Vagina (tissue), 2 donors: ENCODE measurements around the gene MRPL45.
"Not testable (repeated sequence)": the region's sequence is repeated elsewhere in the genome, so short reads cannot be mapped to it uniquely, and the experiment has no call there.

Source experiments
- POLR2A ChIP-seq, 2 donors: fragments of 450-650 bp; IDR thresholded peaks; one replicate each; pipeline ENCODE4 v1.6.1; 2017; ENCODE audit warnings: antibody characterized with exemption in 2 of 2, mild to moderate bottlenecking in 2 of 2, moderate library complexity in 2 of 2
- TF ChIP-seq, protein P1 (sequence below), 3 experiments: fragments of 450-650 bp in 2 of 3; fragments of 200-600 bp in 1 of 3; sonication (generic) in 1 of 3; IDR thresholded peaks; one replicate each; pipeline ENCODE4 v1.5.1; 2017 to 2019; ENCODE audit warnings: antibody characterized with exemption in 3 of 3, mild to moderate bottlenecking in 2 of 3, moderate library complexity in 2 of 3

DNA sequence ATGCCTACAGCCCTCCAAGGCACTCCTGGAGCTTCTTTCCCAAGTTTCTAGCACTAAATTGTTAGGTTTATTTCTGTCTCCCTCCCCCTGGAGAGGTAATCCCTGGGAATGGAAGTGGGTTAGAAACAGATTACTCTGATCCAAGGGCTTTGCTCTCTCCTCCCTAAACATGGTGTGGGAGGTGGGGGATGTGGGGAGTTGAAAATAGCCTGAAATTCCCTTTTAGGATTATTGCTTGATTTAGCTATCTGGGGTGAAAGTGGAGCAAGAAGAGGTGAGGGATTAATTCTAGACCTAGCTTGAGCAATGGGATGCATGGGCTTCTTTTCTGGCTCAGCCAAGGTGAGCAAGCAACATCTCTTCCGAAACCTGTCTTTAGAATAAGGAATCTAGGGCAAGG, 7.2 kb upstream of the MRPL45 start:
- TF ChIP-seq, protein P1, sequence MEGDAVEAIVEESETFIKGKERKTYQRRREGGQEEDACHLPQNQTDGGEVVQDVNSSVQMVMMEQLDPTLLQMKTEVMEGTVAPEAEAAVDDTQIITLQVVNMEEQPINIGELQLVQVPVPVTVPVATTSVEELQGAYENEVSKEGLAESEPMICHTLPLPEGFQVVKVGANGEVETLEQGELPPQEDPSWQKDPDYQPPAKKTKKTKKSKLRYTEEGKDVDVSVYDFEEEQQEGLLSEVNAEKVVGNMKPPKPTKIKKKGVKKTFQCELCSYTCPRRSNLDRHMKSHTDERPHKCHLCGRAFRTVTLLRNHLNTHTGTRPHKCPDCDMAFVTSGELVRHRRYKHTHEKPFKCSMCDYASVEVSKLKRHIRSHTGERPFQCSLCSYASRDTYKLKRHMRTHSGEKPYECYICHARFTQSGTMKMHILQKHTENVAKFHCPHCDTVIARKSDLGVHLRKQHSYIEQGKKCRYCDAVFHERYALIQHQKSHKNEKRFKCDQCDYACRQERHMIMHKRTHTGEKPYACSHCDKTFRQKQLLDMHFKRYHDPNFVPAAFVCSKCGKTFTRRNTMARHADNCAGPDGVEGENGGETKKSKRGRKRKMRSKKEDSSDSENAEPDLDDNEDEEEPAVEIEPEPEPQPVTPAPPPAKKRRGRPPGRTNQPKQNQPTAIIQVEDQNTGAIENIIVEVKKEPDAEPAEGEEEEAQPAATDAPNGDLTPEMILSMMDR (IDR thresholded peaks at IDR 0.05): not testable (repeated sequence)
- TF ChIP-seq POLR2A (IDR thresholded peaks at IDR 0.05): not testable (repeated sequence)
